ENCODE results near the gene CCDC187. TPM values are rescaled to one million over a fixed set of nuclear protein-coding genes. Genes with fewer than 3 reads are reported as not detected.

The CCDC187 gene
- total and polyA plus RNA-seq, 12 donors, result 0.02 to 0.07 (median 0.03) TPM; not detected in 8

DNA sequence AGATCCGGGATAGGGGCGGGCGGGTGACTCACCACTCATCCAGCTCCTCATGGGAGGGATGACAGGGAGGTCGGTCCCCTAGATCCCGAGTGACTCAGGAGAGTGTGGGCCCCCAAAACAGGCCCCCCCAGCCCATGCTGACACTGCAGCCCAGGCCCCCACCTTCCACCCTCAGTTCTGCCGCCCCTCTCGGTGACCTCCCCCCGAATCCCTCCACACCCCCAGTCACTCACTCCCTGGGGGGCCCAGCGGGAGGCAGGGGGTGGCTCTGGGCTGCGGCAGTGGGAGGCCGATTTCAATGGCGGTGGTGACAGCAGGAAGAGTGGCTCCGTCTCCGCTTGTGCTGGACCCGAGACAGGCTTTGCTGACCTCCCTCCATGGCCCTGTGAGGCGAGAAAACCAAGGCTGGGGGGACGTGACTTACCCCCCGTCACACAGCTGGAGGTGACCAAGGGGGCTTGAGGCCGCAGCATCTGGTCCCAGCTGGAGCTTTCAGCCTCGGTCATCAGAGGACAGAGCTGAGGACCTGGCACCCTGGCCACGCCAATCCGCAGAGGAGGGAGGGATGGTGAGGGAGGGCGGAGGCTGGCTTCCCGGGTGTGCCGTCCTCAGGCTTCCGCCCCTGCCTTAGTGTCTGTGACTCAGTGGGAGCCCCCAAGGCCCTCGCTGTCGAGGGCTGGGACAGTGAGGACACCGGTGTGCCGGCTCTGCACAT, 32.4 kb upstream of the CCDC187 start:
- TF ChIP-seq, protein P1, sequence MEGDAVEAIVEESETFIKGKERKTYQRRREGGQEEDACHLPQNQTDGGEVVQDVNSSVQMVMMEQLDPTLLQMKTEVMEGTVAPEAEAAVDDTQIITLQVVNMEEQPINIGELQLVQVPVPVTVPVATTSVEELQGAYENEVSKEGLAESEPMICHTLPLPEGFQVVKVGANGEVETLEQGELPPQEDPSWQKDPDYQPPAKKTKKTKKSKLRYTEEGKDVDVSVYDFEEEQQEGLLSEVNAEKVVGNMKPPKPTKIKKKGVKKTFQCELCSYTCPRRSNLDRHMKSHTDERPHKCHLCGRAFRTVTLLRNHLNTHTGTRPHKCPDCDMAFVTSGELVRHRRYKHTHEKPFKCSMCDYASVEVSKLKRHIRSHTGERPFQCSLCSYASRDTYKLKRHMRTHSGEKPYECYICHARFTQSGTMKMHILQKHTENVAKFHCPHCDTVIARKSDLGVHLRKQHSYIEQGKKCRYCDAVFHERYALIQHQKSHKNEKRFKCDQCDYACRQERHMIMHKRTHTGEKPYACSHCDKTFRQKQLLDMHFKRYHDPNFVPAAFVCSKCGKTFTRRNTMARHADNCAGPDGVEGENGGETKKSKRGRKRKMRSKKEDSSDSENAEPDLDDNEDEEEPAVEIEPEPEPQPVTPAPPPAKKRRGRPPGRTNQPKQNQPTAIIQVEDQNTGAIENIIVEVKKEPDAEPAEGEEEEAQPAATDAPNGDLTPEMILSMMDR (IDR thresholded peaks at IDR 0.05), result no peak
- Histone ChIP-seq H3K4me1 (peaks cover 0 to 17% (median 7%) of the 10 kb centered on the region in 9 donors), H3K27ac (peak overlapping the region in 3 of 10 donors; percentile 21 to 31 (median 23)), H3K27me3 (no peaks in the 10 kb centered on the region), H3K36me3 (peaks cover 0 to 48% (median 6%) of the 10 kb centered on the region in 9 donors), H3K4me3 (no peak overlapping the region), H3K9me3 (no peaks in the 10 kb centered on the region)
- DNase-seq (no peak), ATAC-seq (peak in 2 of 8 donors; percentile 30 to 38)
- 79 to 80% methylated on average over 30 of the region's 30 CpGs for WGBS, 2 donors
- intact Hi-C loops (cut with DNase I), result loop anchor here in 1 of 10 donors (5.0 kb wide), 1 partner anchor 66 kb away; the partner anchor contains the start of gene SNAPC4

DNA sequence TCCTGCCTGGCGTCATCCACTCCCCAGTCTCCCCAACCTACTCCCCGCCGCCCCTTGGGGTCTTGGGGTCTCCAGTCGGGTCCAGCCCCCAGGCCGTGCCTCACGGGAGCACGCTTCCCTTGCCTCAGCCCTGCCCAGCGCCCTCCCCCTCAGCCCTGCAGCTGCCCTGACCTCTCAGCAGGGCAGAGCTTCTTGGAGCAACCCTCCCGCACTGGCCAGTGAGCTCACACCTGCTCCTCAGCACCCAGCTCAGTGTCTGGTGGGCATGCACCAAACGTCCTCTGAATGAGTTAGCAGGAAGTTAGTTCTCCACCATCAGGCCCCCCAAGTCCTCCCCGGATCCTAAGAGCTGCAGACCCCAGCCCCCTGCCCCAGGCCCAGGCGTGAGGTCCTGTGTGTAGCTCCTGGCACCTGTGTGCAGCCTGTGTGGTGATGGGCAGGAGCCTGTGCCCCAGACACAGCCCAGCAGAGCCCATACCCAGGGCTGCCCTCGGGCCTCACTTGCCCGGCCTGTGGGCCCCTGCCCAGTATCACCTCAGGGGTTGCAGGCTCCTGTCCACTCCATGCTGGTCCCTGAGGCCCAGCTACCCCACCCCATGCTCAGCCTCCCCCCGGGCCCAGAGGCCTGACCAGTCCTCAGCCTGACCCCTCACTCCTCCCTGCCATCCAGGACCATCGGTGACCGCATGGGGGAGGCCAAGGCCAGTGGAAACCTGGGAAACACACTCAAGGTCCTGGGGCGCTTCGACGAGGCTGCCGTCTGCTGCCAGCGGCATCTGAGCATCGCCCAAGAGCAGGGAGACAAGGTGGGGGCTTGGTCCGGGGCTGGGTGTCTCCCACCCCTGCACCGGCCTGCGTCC, 31.6 kb upstream of the CCDC187 start:
- DNase-seq (no peak), ATAC-seq (peak in 1 of 8 donors; percentile 0)
- TF ChIP-seq, protein P1 (IDR thresholded peaks at IDR 0.05), result no peak
- peaks cover 0 to 9% (median under 1%) of the 10 kb centered on the region in 9 donors for H3K4me1 ChIP-seq
- H3K27ac ChIP-seq, result peak overlapping the region in 3 of 10 donors; percentile 21 to 31 (median 23)
- 83 to 86% methylated on average over 26 of the region's 26 CpGs for WGBS, 2 donors
- H3K27me3 ChIP-seq, result no peaks in the 10 kb centered on the region
- peaks cover 0 to 48% (median 6%) of the 10 kb centered on the region in 9 donors for H3K36me3 ChIP-seq
- intact Hi-C loops (cut with DNase I), result loop anchor here in 1 of 10 donors (5.0 kb wide), 1 partner anchor 67 kb away; the partner anchor contains the start of gene SNAPC4
- no peak overlapping the region for H3K4me3 ChIP-seq
- H3K9me3 ChIP-seq, result no peaks in the 10 kb centered on the region

DNA sequence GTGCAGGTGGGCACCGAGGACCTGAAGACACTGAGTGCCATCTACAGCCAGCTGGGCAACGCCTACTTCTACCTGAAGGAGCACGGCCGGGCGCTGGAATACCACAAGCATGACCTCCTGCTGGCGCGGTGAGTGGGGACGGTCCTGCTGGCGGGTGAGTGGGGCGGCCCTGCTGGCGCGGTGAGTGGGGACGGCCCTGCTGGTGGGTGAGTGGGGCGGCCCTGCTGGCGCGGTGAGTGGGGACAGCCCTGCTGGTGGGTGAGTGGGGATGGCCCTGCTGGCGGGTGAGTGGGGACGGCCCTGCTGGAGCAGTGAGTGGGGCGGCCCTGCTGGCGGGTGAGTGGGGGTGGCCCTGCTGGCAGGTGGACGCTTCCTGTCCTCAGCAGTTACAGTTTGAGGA, 30.6 kb upstream of the CCDC187 start:
- Histone ChIP-seq H3K9me3 (no peaks in the 10 kb centered on the region), H3K4me1 (peaks cover 0 to 14% (median 7%) of the 10 kb centered on the region in 9 donors), H3K36me3 (peaks cover 0 to 41% (median 6%) of the 10 kb centered on the region in 9 donors), H3K27ac (no peak overlapping the region), H3K4me3 (no peak overlapping the region), H3K27me3 (no peaks in the 10 kb centered on the region)
- ATAC-seq (no peak), DNase-seq (no peak)
- 95 to 98% methylated on average over 21 of the region's 21 CpGs for WGBS, 2 donors
- TF ChIP-seq, protein P1 (IDR thresholded peaks at IDR 0.05), result no peak
- intact Hi-C loops (cut with DNase I), result loop anchor here in 1 of 10 donors (5.0 kb wide), 1 partner anchor 63 kb away; no protein-coding TSS in a partner anchor

DNA sequence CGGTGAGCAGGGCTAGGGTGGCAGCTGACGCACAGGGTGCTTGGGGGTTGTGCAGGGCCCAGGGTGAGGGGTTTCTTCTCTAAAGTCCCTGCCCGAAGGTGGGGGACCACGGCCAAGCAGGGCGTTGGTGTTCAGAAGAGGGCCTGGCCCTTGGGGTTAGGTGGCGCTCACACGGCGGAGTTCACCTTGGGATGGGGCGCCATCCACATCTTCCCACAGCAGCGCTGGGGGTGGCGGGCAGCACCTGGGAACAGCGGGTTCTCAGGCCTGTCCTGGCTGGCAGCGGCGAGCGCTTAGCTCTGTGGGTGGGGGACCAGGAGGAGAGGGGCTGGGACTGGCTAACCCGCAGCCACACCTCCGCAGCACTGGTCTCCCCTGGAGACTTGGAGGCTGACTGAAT, 29.6 kb upstream of the CCDC187 start:
- Histone ChIP-seq H3K4me3 (no peak overlapping the region), H3K27ac (no peak overlapping the region), H3K9me3 (no peaks in the 10 kb centered on the region), H3K36me3 (peaks cover 0 to 36% (median 6%) of the 10 kb centered on the region in 9 donors), H3K4me1 (peaks cover 8 to 20% (median 17%) of the 10 kb centered on the region in 9 donors), H3K27me3 (peaks cover 0 to 2% (median 0%) of the 10 kb centered on the region in 7 donors)
- 95% methylated on average over 17 of the region's 17 CpGs for WGBS, 2 donors
- ATAC-seq (no peak), DNase-seq (no peak)
- TF ChIP-seq, protein P1 (IDR thresholded peaks at IDR 0.05), result no peak
- intact Hi-C loops (cut with DNase I), result loop anchor here in 1 of 10 donors (5.0 kb wide), 1 partner anchor 64 kb away; no protein-coding TSS in a partner anchor

Data from heart right ventricle (tissue), 16 donors.